T-cell (primary cell): ENCODE results near the gene KCNK4. TPM values are rescaled to one million over a fixed set of nuclear protein-coding genes. Genes with fewer than 3 reads are reported as not detected.

Source experiments
- ATAC-seq, 4 experiments: fragments of 200-7000 bp in 3 of 4; fragments of 150-1000 bp in 1 of 4; cut with Tn5 transposase; replicated peaks in 1 of 4; 1 replicate in 3 of 4; 2 replicates in 1 of 4; pipeline ENCODE4 v1.10.0; 2021; ENCODE audit warnings: moderate library complexity in 3 of 4, mild to moderate bottlenecking in 2 of 4, moderate number of reproducible peaks in 1 of 4
- CTCF ChIA-PET, 2 donors: fragments of 300-600 bp; sonication (Branson Sonifier 250); formaldehyde crosslinking; loops; one replicate each; lab custom pipeline; 2022; ENCODE audit warnings: antibody characterized with exemption in 2 of 2; lab: Charles Lee
- POLR2A ChIA-PET, 2 donors: fragments of 300-600 bp; sonication (Branson Sonifier 250); formaldehyde crosslinking; loops; one replicate each; lab custom pipeline; 2022; ENCODE audit warnings: antibody characterized with exemption in 2 of 2; lab: Charles Lee
- DNase-seq, 35 experiments: peaks; one replicate each; pipeline versions ENCODE4 v3.0.0 to v3.0.0-alpha.2; 2013 to 2023
- H3K27ac ChIP-seq: one replicate; pipeline ENCODE4 v1.5.1; 2013; ENCODE audit warnings: low read length
- H3K27me3 ChIP-seq, 2 experiments: replicated peaks in 1 of 2; 1 replicate in 1 of 2; 2 replicates in 1 of 2; pipeline versions ENCODE4 v1.6.1 to v1.7.0; 2013; ENCODE audit warnings: low read length in 1 of 2, mixed read lengths in 1 of 2; ENCODE audit not compliant: control insufficient read depth in 2 of 2, insufficient read depth in 2 of 2; ENCODE audit errors: extremely low read depth in 1 of 2
- H3K36me3 ChIP-seq, 2 donors: 1 replicate in 1 of 2; 2 replicates in 1 of 2; pipeline versions ENCODE4 v1.6.1 to v1.7.0; 2013; ENCODE audit warnings: low read length in 1 of 2; ENCODE audit not compliant: control insufficient read depth in 2 of 2, insufficient read depth in 1 of 2; ENCODE audit errors: extremely low read depth in 1 of 2
- H3K4me1 ChIP-seq, 2 experiments: 1 replicate in 1 of 2; 2 replicates in 1 of 2; pipeline versions ENCODE4 v1.6.1 to v1.7.0; 2013; ENCODE audit warnings: low read length in 2 of 2, mixed read lengths in 1 of 2; ENCODE audit not compliant: insufficient read depth in 2 of 2, control insufficient read depth in 1 of 2; ENCODE audit errors: extremely low read depth in 1 of 2
- H3K4me3 ChIP-seq, 2 donors: 1 replicate in 1 of 2; 2 replicates in 1 of 2; pipeline versions ENCODE4 v1.5.1 to v1.7.0; 2013; ENCODE audit warnings: mild to moderate bottlenecking in 2 of 2, low read length in 1 of 2, moderate library complexity in 1 of 2; ENCODE audit not compliant: control insufficient read depth in 1 of 2; ENCODE audit errors: extremely low read depth in 1 of 2
- H3K9me3 ChIP-seq: 2 replicates; pipeline ENCODE4 v1.7.0; 2013
- H3K27ac Mint-ChIP-seq, 2 donors: one replicate each; pipeline ENCODE4 v1.8.0; 2020 to 2021; ENCODE audit warnings: mild to moderate bottlenecking in 2 of 2, mixed read lengths in 2 of 2
- H3K27me3 Mint-ChIP-seq, 2 donors: one replicate each; pipeline ENCODE4 v1.8.0; 2021 to 2022; ENCODE audit warnings: mixed read lengths in 2 of 2
- H3K36me3 Mint-ChIP-seq: one replicate; pipeline ENCODE4 v1.8.0; 2021; ENCODE audit warnings: mixed read lengths
- H3K4me1 Mint-ChIP-seq, 3 donors: one replicate each; pipeline ENCODE4 v1.8.0; 2020 to 2022; ENCODE audit warnings: mixed read lengths in 3 of 3, mild to moderate bottlenecking in 1 of 3
- H3K4me3 Mint-ChIP-seq, 3 donors: one replicate each; pipeline ENCODE4 v1.8.0; 2020 to 2022; ENCODE audit warnings: mild to moderate bottlenecking in 3 of 3, mixed read lengths in 3 of 3, moderate library complexity in 3 of 3
- H3K9me3 Mint-ChIP-seq, 3 donors: one replicate each; pipeline ENCODE4 v1.8.0; 2020 to 2022; ENCODE audit warnings: mixed read lengths in 3 of 3
- WGBS: methylation state at CpG from one replicate; pipeline ENCODE4 v1.1.5; 2013; ENCODE audit warnings: missing lambda C conversion rate; ENCODE audit not compliant: insufficient coverage; 5-methylcytosine and 5-hydroxymethylcytosine counted together
- total RNA-seq, 35 experiments: library from RNA in 6 of 35; stranded (reverse) in 6 of 35; fragments of 120-200 nt in 1 of 35; gene quantifications; one replicate each; pipeline versions ENCODE4 v1.2.1 to v1.2.4 and lab custom pipeline; 2013 to 2026

Gene KCNK4
- total RNA-seq, 5 donors from 2014 or later (not counting 1 experiment from before 2014, with no cell fraction given), result 0.22 to 0.35 (median 0.33) TPM; not detected in 2

DNA sequence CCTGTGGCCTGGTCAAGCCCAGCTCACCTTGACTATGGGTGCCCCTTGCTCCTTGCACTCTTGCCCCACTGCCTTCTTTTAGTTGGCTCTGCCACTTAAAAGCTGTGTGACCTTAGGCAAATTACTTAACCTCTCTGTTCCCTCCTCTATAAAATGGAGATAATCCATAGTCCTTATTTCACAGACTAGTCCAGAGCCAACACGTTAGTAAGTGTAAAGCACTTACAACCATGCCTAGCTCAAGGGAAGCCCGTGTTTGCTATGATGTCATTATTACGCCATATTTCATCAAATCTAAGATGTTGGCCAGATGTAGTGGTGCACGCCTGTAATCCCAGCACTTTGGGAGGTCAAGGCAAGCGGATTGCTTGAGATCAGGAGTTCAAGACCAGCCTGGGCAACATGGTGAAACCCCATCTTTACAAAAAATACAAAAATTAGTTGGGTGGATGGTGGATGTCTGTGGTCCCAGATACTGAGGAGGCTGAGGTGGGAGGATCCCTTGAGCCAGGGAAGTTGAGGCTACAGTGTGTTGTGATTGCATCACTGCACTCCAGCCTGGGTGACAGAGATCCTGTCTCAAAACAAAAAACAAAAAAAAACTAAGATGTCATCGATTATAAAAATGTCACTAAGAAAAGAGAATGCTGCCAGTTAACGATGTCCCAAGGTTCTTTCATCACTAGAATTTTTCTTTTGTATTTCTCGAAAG lies 46.6 kb downstream of the KCNK4 start:
- no peak overlapping the region for H3K4me3 ChIP-seq
- no peaks in the 10 kb centered on the region for H3K27me3 ChIP-seq
- peaks cover 14 to 42% of the 10 kb centered on the region in 2 experiments for H3K4me1 ChIP-seq
- Mint-ChIP-seq H3K9me3 (no peaks in the 10 kb centered on the region), H3K36me3 (peaks cover 17% of the 10 kb centered on the region), H3K4me1 (peaks cover 29 to 46% (median 43%) of the 10 kb centered on the region in 3 donors), H3K4me3 (peak overlapping the region in 1 of 3 donors; percentile 36), H3K27me3 (no peaks in the 10 kb centered on the region), H3K27ac (peak overlapping the region in 1 of 2 donors; percentile 28)
- DNase-seq (no peak), ATAC-seq (no peak)
- no peaks in the 10 kb centered on the region for H3K9me3 ChIP-seq
- H3K36me3 ChIP-seq, result peaks cover 3 to 34% of the 10 kb centered on the region in 2 donors
- H3K27ac ChIP-seq, result no peak overlapping the region
- 93% methylated on average over 4 of the region's 8 CpGs for WGBS
- CTCF ChIA-PET, result no interaction called here
- POLR2A ChIA-PET, result interaction anchor here in 1 of 2 donors (0.6 kb wide), 1 partner anchor 19 kb away, joined by 6 read pairs; no protein-coding TSS in a partner anchor

GRCh38 chr11:64338716-64339115 lies 47.6 kb downstream of the KCNK4 start:
- Histone ChIP-seq H3K4me3 (no peak overlapping the region), H3K36me3 (peaks cover 2 to 41% of the 10 kb centered on the region in 2 donors), H3K27ac (peak overlapping the region; percentile 89), H3K27me3 (no peaks in the 10 kb centered on the region), H3K9me3 (no peaks in the 10 kb centered on the region), H3K4me1 (peaks cover 14 to 52% of the 10 kb centered on the region in 2 experiments)
- ATAC-seq (no peak), DNase-seq (no peak)
- H3K9me3 Mint-ChIP-seq, result no peaks in the 10 kb centered on the region
- ChIA-PET CTCF (interaction anchor here in 1 of 2 donors (0.7 kb wide), 1 partner anchor 1909 kb away, joined by 6 read pairs; no protein-coding TSS in a partner anchor), POLR2A (interaction anchor here in 1 of 2 donors (0.7 kb wide), 1 partner anchor 20 kb away, joined by 5 read pairs; no protein-coding TSS in a partner anchor)
- peaks cover 16% of the 10 kb centered on the region for H3K36me3 Mint-ChIP-seq
- H3K4me1 Mint-ChIP-seq, result peaks cover 29 to 48% (median 43%) of the 10 kb centered on the region in 3 donors
- no peaks in the 10 kb centered on the region for H3K27me3 Mint-ChIP-seq
- peak overlapping the region; percentile 94 to 95 for H3K27ac Mint-ChIP-seq
- WGBS, result 91% methylated on average over 3 of the region's 8 CpGs
- H3K4me3 Mint-ChIP-seq, result peak overlapping the region; percentile 82 to 92 (median 83)

- Mint-ChIP-seq H3K27me3 (no peaks in the 10 kb centered on the region), H3K9me3 (no peaks in the 10 kb centered on the region), H3K4me3 (peak overlapping the region; percentile 82 to 92 (median 83)), H3K4me1 (peaks cover 29 to 48% (median 43%) of the 10 kb centered on the region in 3 donors), H3K27ac (peak overlapping the region; percentile 94 to 95), H3K36me3 (peaks cover 15% of the 10 kb centered on the region)
- CTCF ChIA-PET, result interaction anchor here in 1 of 2 donors (0.7 to 1.0 kb wide), 2 partner anchors 349 to 1908 kb away, joined by 3 to 6 read pairs; no protein-coding TSS in a partner anchor
- no peak for ATAC-seq
- DNase-seq, result peak in 1 of 35 experiments; percentile 22
- no CpG with 5 or more reads among the region's 4 CpGs for WGBS
- H3K36me3 ChIP-seq, result peaks cover 3 to 47% of the 10 kb centered on the region in 2 donors
- no peaks in the 10 kb centered on the region for H3K9me3 ChIP-seq
- peak overlapping the region; percentile 89 for H3K27ac ChIP-seq
- H3K4me1 ChIP-seq, result peaks cover 14 to 57% of the 10 kb centered on the region in 2 experiments
- peak overlapping the region in 1 of 2 donors; percentile 72 for H3K4me3 ChIP-seq
- H3K27me3 ChIP-seq, result no peaks in the 10 kb centered on the region
- POLR2A ChIA-PET, result interaction anchor here in 1 of 2 donors (0.7 kb wide), 1 partner anchor 21 kb away, joined by 5 read pairs; no protein-coding TSS in a partner anchor
These were observed 48.2 kb downstream of the KCNK4 start for GRCh38 chr11:64339286-64339685.

- no peaks in the 10 kb centered on the region for H3K9me3 Mint-ChIP-seq
- peak within 1 kb of the TSS; percentile 94 to 95 for H3K27ac Mint-ChIP-seq
- peaks cover 15% of the 10 kb centered on the region for H3K36me3 Mint-ChIP-seq
- no peaks in the 10 kb centered on the region for H3K27me3 Mint-ChIP-seq
- H3K27me3 ChIP-seq, result no peaks in the 10 kb centered on the region
- H3K36me3 ChIP-seq, result peaks cover 8 to 52% of the 10 kb centered on the region in 2 donors
- ChIA-PET POLR2A (interaction anchor here (0.5 to 1.9 kb wide), 3 partner anchors 22 to 1458 kb away, joined by 4 to 6 read pairs (median 4); partner anchors contain the start of genes PRDX5 (in 2 of the 2) and TRMT112 (in 1 of the 2)), CTCF (interaction anchor here in 1 of 2 donors (1.0 kb wide), 2 partner anchors 22 to 349 kb away, joined by 3 to 14 read pairs; partner anchors contain the start of genes PRDX5 and TRMT112)
- DNase-seq (peak; percentile 72 to 96 (median 90)), ATAC-seq (peak; percentile 91 to 93 (median 92))
- no peaks in the 10 kb centered on the region for H3K9me3 ChIP-seq
- peak within 1 kb of the TSS; percentile 72 for H3K4me3 ChIP-seq
- H3K4me3 Mint-ChIP-seq, result peak within 1 kb of the TSS; percentile 82 to 92 (median 83)
- peak within 1 kb of the TSS; percentile 89 for H3K27ac ChIP-seq
- 0% methylated on average over 10 of the region's 16 CpGs for WGBS
- peaks cover 14 to 58% of the 10 kb centered on the region in 2 experiments for H3K4me1 ChIP-seq
- peaks cover 29 to 48% (median 43%) of the 10 kb centered on the region in 3 donors for H3K4me1 Mint-ChIP-seq
These were observed 48.8 kb downstream of the KCNK4 start, which contains the start of gene CCDC88B for GRCh38 chr11:64339754-64340408. TSS of gene CCDC88B (plus strand) at chr11:64340204. CDS start at chr11:64340267, 63 bp downstream.

- Histone ChIP-seq H3K27me3 (no peaks in the 10 kb centered on the region), H3K27ac (peak overlapping the region; percentile 89), H3K9me3 (no peaks in the 10 kb centered on the region), H3K4me3 (peak overlapping the region; percentile 72), H3K36me3 (peaks cover 8 to 51% of the 10 kb centered on the region in 2 donors), H3K4me1 (peaks cover 14 to 58% of the 10 kb centered on the region in 2 experiments)
- Mint-ChIP-seq H3K4me3 (peak overlapping the region; percentile 82 to 92 (median 83)), H3K27ac (peak overlapping the region; percentile 94 to 95), H3K36me3 (peaks cover 23% of the 10 kb centered on the region), H3K9me3 (no peaks in the 10 kb centered on the region), H3K4me1 (peaks cover 36 to 48% (median 46%) of the 10 kb centered on the region in 3 donors), H3K27me3 (no peaks in the 10 kb centered on the region)
- CTCF ChIA-PET, result interaction anchor here in 1 of 2 donors (1.0 to 1.3 kb wide), 2 partner anchors 23 kb away, joined by 5 to 14 read pairs; partner anchors contain the start of genes PRDX5 and TRMT112
- WGBS, result 22% methylated on average over 29 of the region's 33 CpGs
- ATAC-seq (peak; percentile 48 to 58 (median 56)), DNase-seq (peak; percentile 22 to 83 (median 62))
- POLR2A ChIA-PET, result interaction anchor here in 1 of 2 donors (0.5 to 1.9 kb wide), 2 partner anchors 23 to 1459 kb away, joined by 4 to 6 read pairs; partner anchors contain the start of genes PRDX5 and TRMT112
These were observed 49.7 kb downstream of the KCNK4 start for GRCh38 chr11:64340671-64341335.
